NB4 (cell line): ENCODE data around the gene ID4.

Source experiments
- DNase-seq: peaks from one replicate; pipeline ENCODE4 v3.0.0; 2010; ENCODE audit warnings: low read depth
- H3K4me3 ChIP-seq: one replicate; pipeline ENCODE4 v1.5.1; 2011; ENCODE audit warnings: mild to moderate bottlenecking, low read depth, low read length, moderate library complexity
- CTCF ChIP-seq: IDR thresholded peaks from one replicate; pipeline ENCODE4 v1.5.1; 2012; ENCODE audit warnings: low read depth, low read length
- MAX ChIP-seq: IDR thresholded peaks from 2 replicates; pipeline ENCODE4 v1.6.1; 2011; ENCODE audit warnings: low read depth, low read length
- MYC ChIP-seq: IDR thresholded peaks from 2 replicates; pipeline ENCODE4 v1.6.1; 2011; ENCODE audit warnings: low read depth, low read length
- POLR2A ChIP-seq: IDR thresholded peaks from 2 replicates; pipeline ENCODE4 v1.6.1; 2011; ENCODE audit warnings: mild to moderate bottlenecking; ENCODE audit not compliant: insufficient read length; ENCODE audit errors: extremely low read depth

ID4 gene

GRCh38 chr6:19870322-19870721 lies 33.2 kb downstream of the ID4 start:
- TF ChIP-seq POLR2A (no peak), CTCF (no peak), MAX (no peak), MYC (no peak)
- DNase-seq, result no peak
- no peak overlapping the region for H3K4me3 ChIP-seq

- no peak overlapping the region for H3K4me3 ChIP-seq
- DNase-seq, result peak; percentile 15
- peak; percentile 10 for TF ChIP-seq CTCF
- TF ChIP-seq MYC, result no peak
These were observed 35.9 kb downstream of the ID4 start for GRCh38 chr6:19873031-19873430.

GRCh38 chr6:19876672-19877071 lies 39.5 kb downstream of the ID4 start:
- H3K4me3 ChIP-seq, result no peak overlapping the region
- DNase-seq, result no peak
- no peak for TF ChIP-seq MYC
- TF ChIP-seq POLR2A, result no peak
- no peak for TF ChIP-seq MAX
- TF ChIP-seq CTCF, result no peak

GRCh38 chr6:19879663-19880062 lies 42.5 kb downstream of the ID4 start:
- TF ChIP-seq MYC (no peak), POLR2A (no peak), CTCF (no peak), MAX (no peak)
- no peak for DNase-seq
- no peak overlapping the region for H3K4me3 ChIP-seq

- H3K4me3 ChIP-seq, result no peak overlapping the region
- TF ChIP-seq CTCF, result no peak
- no peak for TF ChIP-seq MYC
- no peak for TF ChIP-seq MAX
- no peak for TF ChIP-seq POLR2A
- DNase-seq, result no peak
These were observed 42.9 kb downstream of the ID4 start for GRCh38 chr6:19880066-19880465.

GRCh38 chr6:19891451-19891850 lies 54.3 kb downstream of the ID4 start:
- H3K4me3 ChIP-seq, result no peak overlapping the region
- TF ChIP-seq CTCF (no peak), POLR2A (no peak), MYC (no peak), MAX (no peak)
- no peak for DNase-seq
